Measurements from ENCODE around the gene GTF3C4.
A peak's percentile ranks its signal among the peaks of the same experiment; 100 is the strongest.
"Not testable (repeated sequence)": the region's sequence is repeated elsewhere in the genome, so short reads cannot be mapped to it uniquely, and the experiment has no call there.

The GTF3C4 gene

DNA sequence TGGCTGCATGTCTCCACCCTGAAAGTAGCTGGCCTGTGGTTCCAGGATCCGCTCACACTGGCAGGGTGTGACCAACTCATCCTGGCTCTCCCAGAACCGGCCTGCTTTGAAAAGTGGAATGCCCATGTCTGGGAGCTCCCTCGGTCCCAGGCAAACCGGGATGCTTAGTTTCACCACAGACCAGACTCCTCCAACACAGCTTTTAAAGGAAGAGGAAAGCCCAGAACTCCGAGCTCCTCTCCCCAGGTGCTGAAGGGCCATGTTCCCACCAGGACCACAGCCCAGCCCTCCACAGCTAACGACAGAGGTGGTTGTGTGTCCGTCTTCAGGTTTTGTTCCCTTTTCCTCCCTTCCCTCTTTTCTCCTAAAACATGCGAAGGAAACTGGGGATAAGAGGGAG is 38.0 kb downstream of the GTF3C4 start:
- DNase-seq: no peak

GRCh38 chr9:132708769-132709430 is 38.6 kb downstream of the GTF3C4 start:
- no peak for DNase-seq

- no peak for DNase-seq
Measured at GRCh38 chr9:132710333-132710732, 40.1 kb downstream of the GTF3C4 start.

DNA sequence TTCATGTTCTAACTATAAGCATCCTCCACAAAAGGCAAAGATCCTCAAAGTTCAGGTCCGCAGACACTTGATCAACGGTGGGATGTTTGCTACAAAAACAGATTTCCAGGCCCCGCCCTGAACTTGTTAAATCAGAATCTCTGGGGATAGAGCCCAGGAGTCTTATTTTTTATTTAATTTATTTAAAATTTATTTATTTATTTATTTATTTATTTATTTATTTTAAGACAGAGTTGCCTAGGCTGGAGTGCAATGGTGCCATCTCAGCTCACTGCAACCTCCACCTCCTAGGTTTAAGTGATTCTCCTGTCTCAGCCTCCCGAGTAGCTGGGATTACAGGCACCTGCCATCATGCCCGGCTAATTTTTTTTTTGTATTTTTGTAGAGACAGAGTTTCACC is 40.9 kb downstream of the GTF3C4 start:
- DNase-seq: not testable (repeated sequence)

DNA sequence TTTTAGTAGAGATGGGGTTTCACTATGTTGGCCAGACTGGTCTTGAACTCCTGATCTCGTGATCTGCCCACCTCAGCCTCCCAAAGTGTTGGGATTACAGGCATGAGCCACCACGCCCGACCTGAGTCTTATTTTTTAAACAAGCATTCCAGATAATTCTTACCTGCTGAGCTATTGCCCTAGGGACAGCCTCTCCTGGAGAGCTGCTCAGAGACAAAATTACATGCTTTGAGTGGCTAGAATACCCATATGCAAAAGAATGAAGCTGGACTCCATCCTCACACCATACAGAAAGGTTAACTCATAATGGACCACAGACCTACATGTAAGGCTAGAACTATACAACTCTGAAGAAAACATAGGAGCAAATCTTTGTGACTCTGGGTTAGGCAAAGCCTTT is 41.6 kb downstream of the GTF3C4 start:
- no peak for DNase-seq

- DNase-seq: no peak
Measured at GRCh38 chr9:132712753-132713152, 42.5 kb downstream of the GTF3C4 start.

GRCh38 chr9:132716007-132716406 is 45.7 kb downstream of the GTF3C4 start:
- DNase-seq: no peak

DNA sequence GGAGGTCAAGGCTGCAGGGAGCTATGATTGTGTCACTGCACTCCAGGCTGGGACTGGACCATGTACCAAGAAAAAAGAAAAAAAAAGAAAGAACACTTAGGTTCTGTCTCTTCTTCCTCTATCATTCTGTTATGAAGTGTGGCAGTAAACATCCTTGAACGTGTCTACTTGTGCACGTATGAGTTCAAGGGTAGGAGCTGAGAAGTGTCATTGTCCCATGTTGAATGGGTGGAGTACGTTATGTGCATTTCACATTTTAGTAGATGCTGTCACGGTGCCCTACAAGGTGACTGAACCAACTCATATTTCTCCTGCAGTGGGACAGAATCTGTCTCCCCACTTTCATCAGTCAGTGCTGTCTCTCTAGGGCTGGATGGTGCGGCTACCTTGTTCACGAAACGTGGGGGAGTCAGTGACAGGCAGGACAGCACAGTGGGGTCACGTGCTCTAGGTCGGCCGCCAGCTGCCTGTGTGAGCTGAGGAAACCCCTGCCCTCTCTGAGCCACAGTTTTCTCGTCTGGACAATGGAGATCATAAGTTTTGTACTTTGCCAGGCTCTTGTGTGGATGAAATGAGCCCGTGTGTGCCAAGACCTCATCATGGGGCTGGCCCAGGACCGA is 47.2 kb downstream of the GTF3C4 start:
- DNase-seq: no peak

GRCh38 chr9:132718381-132718928 is 48.2 kb downstream of the GTF3C4 start:
- not testable (repeated sequence) for DNase-seq

- DNase-seq: no peak
Measured at GRCh38 chr9:132721661-132722060, 51.4 kb downstream of the GTF3C4 start.

- no peak for DNase-seq
Measured at GRCh38 chr9:132722564-132723065, 52.4 kb downstream of the GTF3C4 start.

- DNase-seq: no peak
Measured at GRCh38 chr9:132723809-132724208, 53.5 kb downstream of the GTF3C4 start.

- no peak for DNase-seq
Measured at GRCh38 chr9:132725306-132725705, 55.0 kb downstream of the GTF3C4 start.

DNA sequence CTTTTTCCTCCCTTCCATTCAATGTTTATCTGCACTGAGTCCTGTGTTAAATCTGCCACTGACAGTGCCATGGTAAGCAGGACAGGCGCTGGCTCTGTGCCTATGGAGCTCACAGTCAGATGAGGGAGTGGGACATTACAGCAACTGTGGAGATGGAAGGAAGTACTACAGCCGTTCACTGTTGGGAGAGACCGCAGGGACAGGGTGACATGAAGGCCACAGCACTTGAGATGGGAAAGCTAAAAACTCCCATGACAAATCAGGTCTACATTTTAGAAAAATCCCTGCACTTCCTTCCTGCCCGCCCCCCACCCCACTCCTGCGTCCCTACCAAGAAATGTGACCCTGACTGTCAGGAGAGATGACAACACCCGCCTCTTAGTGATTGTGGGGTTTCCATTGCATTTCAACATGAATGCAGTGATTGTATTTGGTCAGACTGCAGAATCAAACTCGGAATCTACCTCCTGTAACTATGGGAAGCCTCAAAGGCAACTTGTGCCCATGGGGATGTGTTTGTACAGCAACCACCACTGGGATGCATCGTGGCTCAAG is 56.4 kb downstream of the GTF3C4 start:
- peak; percentile 17 to 66 for DNase-seq

- no peak for DNase-seq
Measured at GRCh38 chr9:132728071-132728470, 57.8 kb downstream of the GTF3C4 start.

DNA sequence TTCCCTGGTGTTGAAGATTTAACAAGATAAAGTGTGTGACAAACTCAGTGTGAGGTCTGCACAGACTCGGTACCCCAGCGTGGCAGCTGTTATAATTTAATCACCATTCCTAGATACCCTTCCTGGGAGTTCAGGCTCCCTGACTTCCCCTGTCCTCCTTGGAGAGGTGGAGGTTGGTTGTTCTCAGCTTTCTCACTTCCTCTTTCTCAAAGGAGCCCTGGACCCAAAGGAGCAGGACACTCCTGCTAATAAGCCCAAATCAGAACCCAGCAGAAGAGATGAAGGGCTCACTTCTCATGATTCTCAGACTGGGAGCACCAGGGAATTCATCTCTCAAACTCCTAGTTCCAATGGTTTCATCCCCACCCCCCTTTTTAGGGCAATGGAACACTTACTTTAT is 58.2 kb downstream of the GTF3C4 start:
- DNase-seq: no peak

GRCh38 chr9:132729235-132729890 is 59.1 kb downstream of the GTF3C4 start:
- DNase-seq: no peak

DNA sequence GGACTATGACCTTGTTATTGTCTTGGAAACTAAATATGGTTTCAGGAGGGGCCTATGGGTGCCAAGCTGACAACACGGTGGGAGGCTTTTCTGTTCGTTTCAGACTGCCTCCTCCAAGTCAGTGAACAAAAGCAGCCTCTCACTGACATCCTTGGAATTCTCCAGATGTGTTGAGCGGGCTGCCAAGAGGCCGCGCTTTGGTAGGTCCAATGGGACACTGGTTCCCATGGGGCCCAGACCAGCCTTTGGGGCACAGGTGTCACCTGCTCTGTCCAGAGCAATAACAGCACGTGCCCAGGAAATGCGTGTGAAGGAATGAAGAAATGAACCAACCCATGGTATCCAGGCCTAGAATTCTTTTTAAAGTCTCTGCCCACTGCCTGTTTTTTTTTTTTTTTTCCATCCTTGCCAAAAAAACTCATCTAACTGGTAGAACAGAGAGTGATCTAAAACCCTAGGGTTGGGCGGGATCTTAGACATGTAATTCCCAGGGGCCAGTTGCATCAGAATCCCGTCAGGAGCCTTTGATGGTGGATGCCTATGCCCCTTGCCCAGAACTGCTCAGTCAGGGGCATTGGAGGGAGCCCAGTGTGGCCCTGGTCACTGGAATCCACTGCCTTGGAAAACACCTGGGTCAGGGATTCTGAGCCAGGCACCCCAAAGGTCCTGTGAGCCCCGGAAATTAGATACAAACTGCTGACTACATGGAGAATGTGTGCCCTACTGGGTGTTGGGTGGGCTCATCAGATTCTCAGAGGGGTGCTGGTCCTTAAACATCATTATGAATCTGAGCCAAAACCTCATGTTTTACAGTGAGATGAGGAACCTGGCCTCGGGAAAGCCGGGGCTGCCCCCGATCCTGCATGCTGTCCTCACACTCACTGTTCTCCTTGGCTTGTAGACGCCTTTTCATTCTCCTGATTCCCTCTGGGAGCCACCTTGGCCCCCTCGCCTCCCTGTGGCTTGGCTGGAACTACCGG is 60.1 kb downstream of the GTF3C4 start:
- DNase-seq: no peak

- DNase-seq: no peak
Measured at GRCh38 chr9:132731230-132731629, 61.0 kb downstream of the GTF3C4 start.

- no peak for DNase-seq
Measured at GRCh38 chr9:132732326-132733259, 62.3 kb downstream of the GTF3C4 start.

- DNase-seq: no peak
Measured at GRCh38 chr9:132733260-132733815, 63.1 kb downstream of the GTF3C4 start.
